ENCODE results near the gene HOXA1.

The HOXA1 gene

GRCh38 chr7:27129729-27130539, 34.1 kb upstream of the HOXA1 start:
- peak overlapping the region; percentile 71 for H3K27ac ChIP-seq
- TF ChIP-seq, protein P1, sequence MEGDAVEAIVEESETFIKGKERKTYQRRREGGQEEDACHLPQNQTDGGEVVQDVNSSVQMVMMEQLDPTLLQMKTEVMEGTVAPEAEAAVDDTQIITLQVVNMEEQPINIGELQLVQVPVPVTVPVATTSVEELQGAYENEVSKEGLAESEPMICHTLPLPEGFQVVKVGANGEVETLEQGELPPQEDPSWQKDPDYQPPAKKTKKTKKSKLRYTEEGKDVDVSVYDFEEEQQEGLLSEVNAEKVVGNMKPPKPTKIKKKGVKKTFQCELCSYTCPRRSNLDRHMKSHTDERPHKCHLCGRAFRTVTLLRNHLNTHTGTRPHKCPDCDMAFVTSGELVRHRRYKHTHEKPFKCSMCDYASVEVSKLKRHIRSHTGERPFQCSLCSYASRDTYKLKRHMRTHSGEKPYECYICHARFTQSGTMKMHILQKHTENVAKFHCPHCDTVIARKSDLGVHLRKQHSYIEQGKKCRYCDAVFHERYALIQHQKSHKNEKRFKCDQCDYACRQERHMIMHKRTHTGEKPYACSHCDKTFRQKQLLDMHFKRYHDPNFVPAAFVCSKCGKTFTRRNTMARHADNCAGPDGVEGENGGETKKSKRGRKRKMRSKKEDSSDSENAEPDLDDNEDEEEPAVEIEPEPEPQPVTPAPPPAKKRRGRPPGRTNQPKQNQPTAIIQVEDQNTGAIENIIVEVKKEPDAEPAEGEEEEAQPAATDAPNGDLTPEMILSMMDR (conservative IDR thresholded peaks at IDR 0.05) = peak; percentile 46

DNA sequence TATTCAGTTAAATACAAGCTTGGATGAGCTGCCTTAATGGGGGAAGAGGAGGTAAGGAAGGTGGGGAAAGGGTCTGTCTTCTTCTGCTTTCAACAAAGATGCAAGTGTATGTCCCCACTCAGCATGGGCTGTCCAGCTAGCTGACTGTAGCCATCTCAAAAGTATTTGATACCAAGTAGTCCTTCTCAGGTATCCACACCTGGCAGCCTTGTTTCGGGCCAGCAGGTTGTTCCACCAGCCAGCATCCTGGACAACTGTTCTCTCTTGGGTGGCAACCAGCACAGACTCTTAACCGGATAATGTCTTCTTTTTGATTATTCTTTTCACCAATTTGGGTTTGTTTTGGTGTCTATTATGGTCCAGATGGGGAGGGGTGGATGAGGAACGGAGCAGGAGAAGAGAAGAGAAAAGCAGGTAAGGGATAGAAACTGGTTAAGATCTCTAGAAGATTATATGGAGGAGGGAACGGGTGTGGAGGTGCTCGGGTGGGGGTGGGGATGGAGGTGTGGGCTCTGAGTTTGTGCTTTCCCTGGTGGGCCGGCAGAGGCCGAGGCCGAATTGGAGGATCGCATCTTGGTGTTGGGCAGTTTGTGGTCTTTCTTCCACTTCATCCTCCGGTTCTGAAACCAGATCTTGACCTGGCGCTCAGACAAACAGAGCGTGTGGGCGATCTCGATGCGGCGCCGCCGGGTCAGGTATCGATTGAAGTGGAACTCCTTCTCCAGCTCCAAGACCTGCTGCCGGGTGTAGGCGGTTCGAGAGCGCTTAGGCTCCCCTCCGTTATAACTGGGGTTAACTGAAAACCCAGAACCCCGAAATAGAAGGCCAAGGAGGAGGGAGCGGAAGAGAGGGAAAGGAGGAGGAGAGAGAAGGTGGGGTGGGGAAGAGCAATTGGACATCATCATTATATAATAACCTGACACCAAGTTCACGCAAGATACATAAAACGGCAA, 33.3 kb upstream of the HOXA1 start:
- TF ChIP-seq, protein P1 (conservative IDR thresholded peaks at IDR 0.05) = no peak
- no peak overlapping the region for H3K27ac ChIP-seq

DNA sequence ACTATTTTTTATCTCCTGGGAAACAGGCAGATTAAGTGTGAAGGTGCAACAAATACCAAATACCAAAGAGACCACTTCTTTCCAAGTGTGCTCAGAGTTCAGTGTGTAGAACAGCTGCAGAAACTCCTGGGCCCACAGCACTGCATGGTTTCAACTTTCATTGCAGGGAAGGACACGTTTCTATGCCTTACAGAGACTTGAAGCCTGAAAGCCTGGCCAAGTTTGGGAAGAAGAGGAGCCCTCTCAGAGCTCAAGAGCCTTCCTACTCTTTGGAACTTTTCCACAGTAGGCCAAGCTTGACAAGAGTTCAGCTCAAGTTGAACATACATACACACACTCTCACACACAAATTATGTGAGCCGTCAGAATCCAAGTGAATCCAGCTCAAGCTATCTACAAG, 32.2 kb upstream of the HOXA1 start:
- no peak overlapping the region for H3K27ac ChIP-seq

GRCh38 chr7:27126596-27127327, 31.0 kb upstream of the HOXA1 start:
- TF ChIP-seq, protein P1 (conservative IDR thresholded peaks at IDR 0.05) = no peak
- H3K27ac ChIP-seq = no peak overlapping the region

More for the DNA sequence above, 32.2 kb upstream of the HOXA1 start:
- TF ChIP-seq, protein P1 (conservative IDR thresholded peaks at IDR 0.05) = no peak

- TF ChIP-seq, protein P1 (conservative IDR thresholded peaks at IDR 0.05) = no peak
- H3K27ac ChIP-seq = no peak overlapping the region
These were observed 30.2 kb upstream of the HOXA1 start for GRCh38 chr7:27125986-27126394.

DNA sequence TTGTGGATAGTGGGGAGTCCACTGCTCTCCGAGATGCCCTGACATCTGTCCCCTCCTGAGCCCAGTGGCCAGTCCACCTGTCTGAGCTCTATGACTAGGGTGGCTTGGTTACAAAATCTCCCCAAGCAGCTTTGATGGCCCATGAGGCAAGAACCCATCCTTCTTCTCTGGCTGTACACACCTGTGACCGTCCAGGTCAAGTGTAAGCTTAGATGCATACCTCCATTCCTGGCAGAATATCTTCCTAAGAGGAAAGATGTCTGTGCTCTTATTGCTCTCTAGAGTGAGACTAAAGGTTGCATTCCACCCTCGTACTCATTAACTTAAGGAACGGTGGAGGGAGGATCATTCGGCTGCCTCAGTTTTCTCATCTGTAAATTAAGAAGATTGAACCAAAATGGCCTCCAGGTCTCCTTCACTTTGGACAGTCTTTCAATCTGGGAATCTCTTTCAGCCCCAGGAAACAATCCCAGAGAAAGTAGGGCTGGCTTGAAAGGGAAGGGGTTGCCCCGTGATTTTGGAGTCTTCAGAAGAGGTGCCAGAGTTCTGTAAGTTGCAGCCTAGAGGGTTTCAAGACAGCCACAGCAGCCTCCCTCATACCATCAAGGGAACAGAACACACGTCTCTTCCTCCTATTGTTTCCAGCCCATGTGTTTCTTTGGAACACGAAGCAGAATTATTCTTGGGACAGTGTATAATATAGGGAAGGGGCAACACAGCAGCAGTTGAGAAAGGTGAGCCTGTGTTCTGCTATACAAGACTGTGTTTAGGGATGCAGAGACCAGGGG, 29.3 kb upstream of the HOXA1 start:
- no peak overlapping the region for H3K27ac ChIP-seq
- TF ChIP-seq, protein P1 (conservative IDR thresholded peaks at IDR 0.05) = no peak
